Effector memory CD4-positive, alpha-beta T cell (primary cell): ENCODE data around the gene PARD6A.

Source experiments
- DNase-seq, 3 donors: peaks; one replicate each; pipeline ENCODE4 v3.0.0-alpha.2; 2020
- H3K27ac ChIP-seq: 2 replicates; pipeline ENCODE4 v1.7.0; 2013; ENCODE audit warnings: mild to moderate bottlenecking, low read length, moderate library complexity; ENCODE audit not compliant: insufficient read depth, poor library complexity, severe bottlenecking
- H3K27me3 ChIP-seq: replicated peaks from 2 replicates; pipeline ENCODE4 v1.7.0; 2013; ENCODE audit warnings: mild to moderate bottlenecking, low read length; ENCODE audit not compliant: insufficient read depth, control insufficient read depth, poor library complexity, severe bottlenecking
- H3K36me3 ChIP-seq: 2 replicates; pipeline ENCODE4 v1.7.0; 2013; ENCODE audit warnings: mild to moderate bottlenecking, low read length, moderate library complexity; ENCODE audit not compliant: control insufficient read depth, insufficient read depth
- H3K4me1 ChIP-seq: 2 replicates; pipeline ENCODE4 v1.7.0; 2013; ENCODE audit warnings: low read length, mild to moderate bottlenecking; ENCODE audit not compliant: control insufficient read depth, insufficient read depth, poor library complexity, severe bottlenecking
- H3K4me3 ChIP-seq: 2 replicates; pipeline ENCODE4 v1.7.0; 2013; ENCODE audit warnings: low read length, low read depth, mild to moderate bottlenecking; ENCODE audit not compliant: insufficient read depth, poor library complexity, severe bottlenecking
- H3K9me3 ChIP-seq: 2 replicates; pipeline ENCODE4 v1.7.0; 2013; ENCODE audit warnings: mild to moderate bottlenecking, low read length, moderate library complexity; ENCODE audit not compliant: control insufficient read depth

PARD6A gene

DNA sequence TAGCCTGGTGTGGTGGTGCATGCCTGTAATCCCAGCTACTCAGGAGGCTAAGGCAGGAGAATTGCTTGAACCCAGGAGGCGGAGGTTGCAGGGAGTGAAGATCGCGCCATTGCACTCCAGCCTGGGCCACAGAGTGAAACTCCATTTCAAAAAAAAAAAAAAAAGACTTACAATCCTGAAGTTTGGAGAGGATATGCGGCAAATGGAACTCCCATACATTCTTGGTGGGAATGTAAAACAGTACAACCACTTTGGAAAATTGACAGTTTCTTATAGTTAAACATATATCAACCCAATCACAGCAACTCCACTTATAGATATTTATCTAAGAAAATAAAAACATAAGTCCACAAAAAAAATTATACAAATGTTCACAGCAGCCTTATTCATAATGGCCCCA is 46.5 kb downstream of the PARD6A start:
- no peak for DNase-seq
- Histone ChIP-seq H3K4me3 (no peak overlapping the region), H3K27ac (no peak overlapping the region), H3K36me3 (no peaks in the 10 kb centered on the region), H3K9me3 (no peaks in the 10 kb centered on the region), H3K4me1 (peaks cover 7% of the 10 kb centered on the region), H3K27me3 (no peaks in the 10 kb centered on the region)

DNA sequence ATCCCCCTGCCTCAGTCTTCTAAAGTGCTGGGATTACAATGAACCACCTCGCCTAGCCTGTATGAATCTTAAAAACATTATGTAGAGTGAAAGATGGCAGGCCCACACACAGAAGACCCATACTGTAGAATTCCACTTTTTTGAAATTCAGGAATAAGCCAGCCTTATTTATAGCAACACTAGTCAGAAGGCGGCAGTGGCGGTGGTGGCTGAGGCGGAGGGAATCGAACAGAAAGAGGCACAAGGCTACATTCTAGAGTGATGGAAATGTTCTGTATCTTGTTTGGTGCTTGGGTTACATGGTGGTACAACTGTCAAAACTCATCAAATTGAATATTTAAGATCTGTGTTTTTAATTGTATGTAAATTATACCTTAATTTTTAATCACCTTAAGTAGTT is 47.0 kb downstream of the PARD6A start:
- H3K27ac ChIP-seq: no peak overlapping the region
- no peak overlapping the region for H3K4me3 ChIP-seq
- H3K27me3 ChIP-seq: no peaks in the 10 kb centered on the region
- no peaks in the 10 kb centered on the region for H3K36me3 ChIP-seq
- peaks cover 7% of the 10 kb centered on the region for H3K4me1 ChIP-seq
- no peak for DNase-seq
- no peaks in the 10 kb centered on the region for H3K9me3 ChIP-seq

DNA sequence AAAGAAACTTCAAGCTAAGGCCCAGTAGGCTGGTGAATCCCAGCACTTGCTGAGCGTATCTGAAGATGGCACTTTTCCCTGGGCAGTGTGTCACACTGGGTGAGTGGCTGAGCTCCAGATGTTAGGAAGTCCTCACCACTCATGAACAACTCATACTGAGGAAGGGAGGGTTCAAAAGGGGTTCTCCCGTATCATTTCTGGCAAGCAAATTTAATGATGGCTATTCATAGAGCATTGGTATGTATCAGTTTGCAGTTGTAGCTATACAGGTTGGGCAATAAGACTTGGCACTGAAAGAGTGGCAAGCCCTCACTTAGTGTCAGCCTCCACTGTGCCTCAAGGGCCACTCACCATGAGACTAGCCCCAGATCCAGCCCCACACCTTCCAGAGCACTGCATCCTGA is 47.6 kb downstream of the PARD6A start:
- Histone ChIP-seq H3K4me1 (peaks cover 6% of the 10 kb centered on the region), H3K36me3 (no peaks in the 10 kb centered on the region), H3K27ac (no peak overlapping the region), H3K9me3 (no peaks in the 10 kb centered on the region), H3K27me3 (no peaks in the 10 kb centered on the region), H3K4me3 (no peak overlapping the region)
- DNase-seq: no peak

DNA sequence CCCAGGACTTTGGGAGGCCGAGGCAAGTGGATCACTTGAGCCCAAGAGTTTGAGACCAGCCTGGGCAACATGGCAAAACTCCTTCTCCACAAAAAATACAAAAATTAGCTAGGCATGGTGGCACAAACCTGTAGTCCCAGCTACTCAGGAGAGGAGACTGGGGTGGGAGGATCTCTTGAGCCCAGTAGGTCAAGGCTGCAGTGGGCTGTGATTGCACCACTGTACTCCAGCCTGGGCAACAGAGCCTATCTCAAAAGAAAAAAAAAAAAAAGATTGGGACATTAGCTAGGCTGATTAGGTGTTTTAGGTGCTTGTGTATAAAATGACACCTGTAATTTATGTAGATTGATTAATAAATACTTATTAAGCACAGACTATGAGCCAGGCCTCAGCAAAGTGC is 48.3 kb downstream of the PARD6A start:
- H3K4me3 ChIP-seq: no peak overlapping the region
- H3K27ac ChIP-seq: no peak overlapping the region
- no peaks in the 10 kb centered on the region for H3K36me3 ChIP-seq
- H3K9me3 ChIP-seq: no peaks in the 10 kb centered on the region
- DNase-seq: no peak
- no peaks in the 10 kb centered on the region for H3K27me3 ChIP-seq
- H3K4me1 ChIP-seq: no peaks in the 10 kb centered on the region

DNA sequence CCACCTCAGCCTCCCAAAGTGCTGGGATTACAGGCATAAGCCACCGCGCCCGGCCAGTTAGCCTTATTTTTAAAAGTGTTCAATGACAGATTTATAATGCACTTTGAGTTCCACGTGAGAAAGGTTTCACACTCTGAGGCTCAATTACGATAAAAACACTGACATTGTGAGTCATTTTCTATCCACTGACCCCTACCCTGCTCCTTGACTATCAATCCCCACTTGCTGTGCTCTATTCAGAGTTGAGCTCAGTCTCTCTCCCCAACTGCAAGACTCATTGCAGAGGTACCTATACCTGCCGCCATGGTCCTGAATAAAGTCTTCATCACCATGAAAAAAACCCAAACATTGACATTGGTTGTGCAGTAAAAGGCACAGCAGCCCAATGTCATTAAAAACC is 49.8 kb downstream of the PARD6A start:
- no peak overlapping the region for H3K4me3 ChIP-seq
- no peaks in the 10 kb centered on the region for H3K36me3 ChIP-seq
- no peak for DNase-seq
- H3K27me3 ChIP-seq: no peaks in the 10 kb centered on the region
- no peaks in the 10 kb centered on the region for H3K9me3 ChIP-seq
- no peaks in the 10 kb centered on the region for H3K4me1 ChIP-seq
- H3K27ac ChIP-seq: no peak overlapping the region
